CD4-positive, CD25-positive, alpha-beta regulatory T cell (primary cell): ENCODE results near the gene RMDN3. TPM values are rescaled to one million over a fixed set of nuclear protein-coding genes. Genes with fewer than 3 reads are reported as not detected.

Experiments
- ATAC-seq, 2 donors: fragments of 150-1000 bp; cut with Tn5 transposase; one replicate each; pipeline ENCODE4 v1.10.0; 2021; ENCODE audit warnings: low read depth in 2 of 2, moderate number of reproducible peaks in 2 of 2, moderate library complexity in 1 of 2
- DNase-seq, 3 donors: peaks; one replicate each; pipeline versions ENCODE4 v3.0.0 to v3.0.0-alpha.2; 2012 to 2022; ENCODE audit warnings: mixed read lengths in 1 of 3
- H3K27ac ChIP-seq: one replicate; pipeline ENCODE4 v1.7.0; 2013; ENCODE audit warnings: mild to moderate bottlenecking, low read length; ENCODE audit not compliant: insufficient read depth, poor library complexity, severe bottlenecking
- H3K27me3 ChIP-seq: one replicate; pipeline ENCODE4 v1.7.0; 2013; ENCODE audit warnings: low read length; ENCODE audit not compliant: control insufficient read depth, insufficient read depth
- H3K36me3 ChIP-seq: one replicate; pipeline ENCODE4 v1.7.0; 2013; ENCODE audit warnings: mild to moderate bottlenecking, low read length, moderate library complexity; ENCODE audit not compliant: control insufficient read depth, insufficient read depth
- H3K4me1 ChIP-seq: 2 replicates; pipeline ENCODE4 v1.7.0; 2013; ENCODE audit warnings: mild to moderate bottlenecking, low read length; ENCODE audit not compliant: insufficient read depth, control insufficient read depth, poor library complexity, severe bottlenecking
- H3K4me3 ChIP-seq: one replicate; pipeline ENCODE4 v1.7.0; 2013; ENCODE audit warnings: low read depth, mild to moderate bottlenecking, low read length, moderate library complexity
- H3K9me3 ChIP-seq, 2 experiments: 1 replicate in 1 of 2; 2 replicates in 1 of 2; pipeline ENCODE4 v1.7.0; 2013; ENCODE audit warnings: low read length in 2 of 2, mild to moderate bottlenecking in 1 of 2, moderate library complexity in 1 of 2; ENCODE audit not compliant: control insufficient read depth in 2 of 2
- H3K27ac Mint-ChIP-seq, 3 donors: one replicate each; pipeline ENCODE4 v1.8.0; 2020 to 2022; ENCODE audit warnings: mild to moderate bottlenecking in 3 of 3, mixed read lengths in 3 of 3, moderate library complexity in 2 of 3
- H3K27me3 Mint-ChIP-seq: one replicate; pipeline ENCODE4 v1.8.0; 2022; ENCODE audit warnings: mild to moderate bottlenecking, mixed read lengths
- H3K36me3 Mint-ChIP-seq: one replicate; pipeline ENCODE4 v1.8.0; 2020; ENCODE audit warnings: mixed read lengths
- H3K4me1 Mint-ChIP-seq, 4 donors: one replicate each; pipeline ENCODE4 v1.8.0; 2020 to 2022; ENCODE audit warnings: mixed read lengths in 4 of 4, mild to moderate bottlenecking in 1 of 4
- H3K4me3 Mint-ChIP-seq, 4 donors: one replicate each; pipeline ENCODE4 v1.8.0; 2020 to 2022; ENCODE audit warnings: mild to moderate bottlenecking in 4 of 4, mixed read lengths in 4 of 4, moderate library complexity in 3 of 4
- H3K9me3 Mint-ChIP-seq, 7 donors: one replicate each; pipeline ENCODE4 v1.8.0; 2020 to 2022; ENCODE audit warnings: mixed read lengths in 7 of 7, mild to moderate bottlenecking in 3 of 7, moderate library complexity in 2 of 7
- polyA plus RNA-seq, 4 donors: library from polyadenylated mRNA; unstranded; fragments of 300-500 nt; fragmentation: Illumina TruSeq; gene quantifications; one replicate each; pipeline ENCODE4 v1.2.3, GENCODE V29; 2021
- total RNA-seq: library from RNA; stranded (reverse); gene quantifications from one replicate; pipeline ENCODE4 v1.2.3, GENCODE V29; 2022

Gene RMDN3
- total and polyA plus RNA-seq, 5 donors from 2014 or later: 17.6 to 27.7 (median 22.0) TPM

GRCh38 chr15:40723919-40724318, 31.1 kb downstream of the RMDN3 start:
- H3K9me3 Mint-ChIP-seq: no peaks in the 10 kb centered on the region
- no peaks in the 10 kb centered on the region for H3K36me3 Mint-ChIP-seq
- DNase-seq (no peak), ATAC-seq (no peak)
- H3K27ac ChIP-seq: no peak overlapping the region
- H3K4me3 ChIP-seq: no peak overlapping the region
- H3K4me3 Mint-ChIP-seq: no peak overlapping the region
- no peaks in the 10 kb centered on the region for H3K27me3 ChIP-seq
- no peaks in the 10 kb centered on the region for H3K27me3 Mint-ChIP-seq
- H3K27ac Mint-ChIP-seq: no peak overlapping the region
- H3K9me3 ChIP-seq: no peaks in the 10 kb centered on the region
- H3K4me1 ChIP-seq: no peaks in the 10 kb centered on the region
- H3K36me3 ChIP-seq: no peaks in the 10 kb centered on the region
- H3K4me1 Mint-ChIP-seq: peaks cover 0 to 8% (median 0%) of the 10 kb centered on the region in 4 donors

- Mint-ChIP-seq H3K4me3 (no peak overlapping the region), H3K27me3 (no peaks in the 10 kb centered on the region), H3K36me3 (no peaks in the 10 kb centered on the region), H3K9me3 (no peaks in the 10 kb centered on the region), H3K27ac (no peak overlapping the region), H3K4me1 (peaks cover 0 to 8% (median 0%) of the 10 kb centered on the region in 4 donors)
- H3K36me3 ChIP-seq: no peaks in the 10 kb centered on the region
- H3K9me3 ChIP-seq: no peaks in the 10 kb centered on the region
- no peaks in the 10 kb centered on the region for H3K27me3 ChIP-seq
- DNase-seq: no peak
- no peak overlapping the region for H3K27ac ChIP-seq
- H3K4me3 ChIP-seq: no peak overlapping the region
- no peaks in the 10 kb centered on the region for H3K4me1 ChIP-seq
- no peak for ATAC-seq
Measured at GRCh38 chr15:40722934-40723333, 32.1 kb downstream of the RMDN3 start.

GRCh38 chr15:40722354-40722753, 32.7 kb downstream of the RMDN3 start:
- H3K27ac ChIP-seq: no peak overlapping the region
- no peaks in the 10 kb centered on the region for H3K4me1 ChIP-seq
- Mint-ChIP-seq H3K27me3 (no peaks in the 10 kb centered on the region), H3K4me1 (peaks cover 0 to 8% (median 0%) of the 10 kb centered on the region in 4 donors), H3K27ac (no peak overlapping the region), H3K9me3 (no peaks in the 10 kb centered on the region), H3K36me3 (no peaks in the 10 kb centered on the region), H3K4me3 (no peak overlapping the region)
- ATAC-seq: no peak
- H3K36me3 ChIP-seq: no peaks in the 10 kb centered on the region
- no peaks in the 10 kb centered on the region for H3K9me3 ChIP-seq
- H3K27me3 ChIP-seq: no peaks in the 10 kb centered on the region
- no peak for DNase-seq
- no peak overlapping the region for H3K4me3 ChIP-seq

- no peaks in the 10 kb centered on the region for H3K27me3 ChIP-seq
- DNase-seq (no peak), ATAC-seq (no peak)
- H3K36me3 ChIP-seq: no peaks in the 10 kb centered on the region
- no peaks in the 10 kb centered on the region for H3K4me1 ChIP-seq
- no peak overlapping the region for H3K27ac ChIP-seq
- H3K4me3 ChIP-seq: no peak overlapping the region
- no peak overlapping the region for H3K4me3 Mint-ChIP-seq
- H3K27me3 Mint-ChIP-seq: no peaks in the 10 kb centered on the region
- no peaks in the 10 kb centered on the region for H3K9me3 ChIP-seq
- peaks cover 0 to 8% (median 0%) of the 10 kb centered on the region in 4 donors for H3K4me1 Mint-ChIP-seq
- no peaks in the 10 kb centered on the region for H3K9me3 Mint-ChIP-seq
- H3K36me3 Mint-ChIP-seq: no peaks in the 10 kb centered on the region
- no peak overlapping the region for H3K27ac Mint-ChIP-seq
Measured at GRCh38 chr15:40721701-40722100, 33.4 kb downstream of the RMDN3 start.

GRCh38 chr15:40716165-40716564, 38.9 kb downstream of the RMDN3 start:
- Mint-ChIP-seq H3K4me1 (no peaks in the 10 kb centered on the region), H3K4me3 (no peak overlapping the region), H3K27me3 (no peaks in the 10 kb centered on the region), H3K9me3 (no peaks in the 10 kb centered on the region), H3K27ac (no peak overlapping the region), H3K36me3 (no peaks in the 10 kb centered on the region)
- Histone ChIP-seq H3K27me3 (no peaks in the 10 kb centered on the region), H3K27ac (no peak overlapping the region), H3K4me1 (no peaks in the 10 kb centered on the region), H3K36me3 (no peaks in the 10 kb centered on the region), H3K9me3 (no peaks in the 10 kb centered on the region), H3K4me3 (no peak overlapping the region)
- DNase-seq (no peak), ATAC-seq (no peak)

GRCh38 chr15:40714144-40714543, 40.9 kb downstream of the RMDN3 start:
- no peak overlapping the region for H3K4me3 ChIP-seq
- Mint-ChIP-seq H3K27ac (peak overlapping the region in 1 of 3 donors; percentile 35), H3K36me3 (peaks cover 5% of the 10 kb centered on the region), H3K4me3 (no peak overlapping the region), H3K9me3 (no peaks in the 10 kb centered on the region), H3K4me1 (no peaks in the 10 kb centered on the region), H3K27me3 (no peaks in the 10 kb centered on the region)
- H3K27ac ChIP-seq: no peak overlapping the region
- no peaks in the 10 kb centered on the region for H3K36me3 ChIP-seq
- no peaks in the 10 kb centered on the region for H3K4me1 ChIP-seq
- ATAC-seq (no peak), DNase-seq (no peak)
- H3K27me3 ChIP-seq: no peaks in the 10 kb centered on the region
- H3K9me3 ChIP-seq: no peaks in the 10 kb centered on the region

- no peaks in the 10 kb centered on the region for H3K27me3 ChIP-seq
- Mint-ChIP-seq H3K4me1 (peaks cover 0 to 6% (median under 1%) of the 10 kb centered on the region in 4 donors), H3K27ac (no peak overlapping the region), H3K27me3 (no peaks in the 10 kb centered on the region), H3K9me3 (no peaks in the 10 kb centered on the region), H3K36me3 (peaks cover 11% of the 10 kb centered on the region), H3K4me3 (no peak overlapping the region)
- no peaks in the 10 kb centered on the region for H3K36me3 ChIP-seq
- no peaks in the 10 kb centered on the region for H3K4me1 ChIP-seq
- ATAC-seq (no peak), DNase-seq (no peak)
- no peak overlapping the region for H3K27ac ChIP-seq
- no peak overlapping the region for H3K4me3 ChIP-seq
- H3K9me3 ChIP-seq: no peaks in the 10 kb centered on the region
Measured at GRCh38 chr15:40706121-40706520, 48.9 kb downstream of the RMDN3 start.

- Mint-ChIP-seq H3K27ac (no peak overlapping the region), H3K9me3 (no peaks in the 10 kb centered on the region), H3K4me3 (no peak overlapping the region), H3K4me1 (peaks cover 0 to 6% (median under 1%) of the 10 kb centered on the region in 4 donors), H3K27me3 (no peaks in the 10 kb centered on the region), H3K36me3 (peaks cover 6% of the 10 kb centered on the region)
- no peaks in the 10 kb centered on the region for H3K27me3 ChIP-seq
- H3K27ac ChIP-seq: no peak overlapping the region
- no peaks in the 10 kb centered on the region for H3K36me3 ChIP-seq
- ATAC-seq (no peak), DNase-seq (peak in 2 of 3 donors; percentile 42 to 55)
- H3K9me3 ChIP-seq: no peaks in the 10 kb centered on the region
- H3K4me3 ChIP-seq: no peak overlapping the region
- no peaks in the 10 kb centered on the region for H3K4me1 ChIP-seq
Measured at GRCh38 chr15:40702077-40702476, 53.0 kb downstream of the RMDN3 start.
